Measurements from ENCODE around the gene ZNF692.

Gene ZNF692

DNA sequence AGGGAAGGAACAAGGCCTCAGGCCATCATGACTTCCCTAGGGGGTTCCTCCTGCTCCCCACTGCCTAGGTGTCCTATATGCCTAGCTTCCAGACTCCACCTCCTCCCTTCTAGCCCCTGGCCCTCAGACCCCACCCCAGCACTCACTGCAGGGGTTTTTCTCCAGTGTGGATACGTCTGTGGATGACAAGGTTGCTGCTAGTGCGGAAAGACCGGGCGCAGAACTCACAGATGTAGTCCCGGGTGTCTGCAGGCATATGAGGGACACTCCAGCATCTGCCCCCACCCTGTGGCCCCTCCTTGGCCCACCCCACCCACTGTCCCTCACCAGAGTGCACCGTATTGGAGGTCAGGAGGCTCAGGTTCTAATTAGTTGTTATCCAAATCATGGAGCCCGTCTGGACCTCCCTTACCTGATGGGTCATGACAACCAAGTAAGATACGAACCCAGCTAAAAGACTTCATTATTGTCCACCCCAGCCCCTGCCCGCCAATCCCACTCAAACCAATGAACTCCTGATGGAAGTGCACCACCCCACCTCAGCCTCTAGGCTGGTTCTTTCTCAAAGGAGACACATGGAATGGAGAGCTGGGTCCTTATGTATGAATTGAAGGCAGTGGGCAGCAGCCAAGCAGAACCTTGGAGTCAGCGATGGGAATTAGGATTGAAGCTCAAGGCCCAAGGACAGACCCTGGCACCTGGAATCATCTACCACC lies 8.2 kb downstream of the ZNF692 start:
- Histone ChIP-seq H3K79me2 (no peaks in the 10 kb centered on the region), H3K9me3 (ENCODE audit: control insufficient read depth, low read length) (no peaks in the 10 kb centered on the region), H3K27me3 (ENCODE audit: control insufficient read depth, insufficient read depth, low read length) (no peaks in the 10 kb centered on the region), H3K27ac (no peak overlapping the region), H2AFZ (no peak overlapping the region), H3K4me3 (ENCODE audit: low read depth, low read length) (no peak overlapping the region), H3K4me1 (no peaks in the 10 kb centered on the region), H3K9ac (no peak overlapping the region), H3K36me3 (ENCODE audit: control insufficient read depth, insufficient read depth, low read length) (no peaks in the 10 kb centered on the region), H3K4me2 (ENCODE audit: low read length) (no peak overlapping the region)
- TF ChIP-seq, protein P1, sequence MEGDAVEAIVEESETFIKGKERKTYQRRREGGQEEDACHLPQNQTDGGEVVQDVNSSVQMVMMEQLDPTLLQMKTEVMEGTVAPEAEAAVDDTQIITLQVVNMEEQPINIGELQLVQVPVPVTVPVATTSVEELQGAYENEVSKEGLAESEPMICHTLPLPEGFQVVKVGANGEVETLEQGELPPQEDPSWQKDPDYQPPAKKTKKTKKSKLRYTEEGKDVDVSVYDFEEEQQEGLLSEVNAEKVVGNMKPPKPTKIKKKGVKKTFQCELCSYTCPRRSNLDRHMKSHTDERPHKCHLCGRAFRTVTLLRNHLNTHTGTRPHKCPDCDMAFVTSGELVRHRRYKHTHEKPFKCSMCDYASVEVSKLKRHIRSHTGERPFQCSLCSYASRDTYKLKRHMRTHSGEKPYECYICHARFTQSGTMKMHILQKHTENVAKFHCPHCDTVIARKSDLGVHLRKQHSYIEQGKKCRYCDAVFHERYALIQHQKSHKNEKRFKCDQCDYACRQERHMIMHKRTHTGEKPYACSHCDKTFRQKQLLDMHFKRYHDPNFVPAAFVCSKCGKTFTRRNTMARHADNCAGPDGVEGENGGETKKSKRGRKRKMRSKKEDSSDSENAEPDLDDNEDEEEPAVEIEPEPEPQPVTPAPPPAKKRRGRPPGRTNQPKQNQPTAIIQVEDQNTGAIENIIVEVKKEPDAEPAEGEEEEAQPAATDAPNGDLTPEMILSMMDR (IDR thresholded peaks at IDR 0.05), result no peak

DNA sequence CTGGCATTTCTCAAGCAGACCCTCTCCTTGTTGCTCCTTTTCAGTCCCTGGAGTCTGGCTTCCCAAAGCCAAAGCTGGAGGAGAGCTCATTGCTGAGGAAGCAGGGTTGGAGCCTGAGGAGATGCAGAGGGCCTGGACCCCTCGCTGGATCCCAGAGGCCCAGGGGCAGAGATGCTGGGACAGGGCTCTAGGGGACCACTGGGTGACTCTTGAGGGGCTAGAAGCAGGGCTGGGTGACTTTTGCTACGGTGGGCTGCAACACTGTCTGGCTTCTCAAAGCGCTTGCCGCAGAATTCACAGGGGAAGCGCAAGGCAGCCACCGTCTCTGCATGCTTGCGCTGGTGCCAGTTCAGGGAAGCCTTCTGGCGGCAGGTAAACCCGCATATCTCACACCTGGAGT lies 8.8 kb downstream of the ZNF692 start:
- no peaks in the 10 kb centered on the region for H3K36me3 ChIP-seq (ENCODE audit: control insufficient read depth, insufficient read depth, low read length)
- no peaks in the 10 kb centered on the region for H3K79me2 ChIP-seq
- no peaks in the 10 kb centered on the region for H3K9me3 ChIP-seq (ENCODE audit: control insufficient read depth, low read length)
- H3K4me1 ChIP-seq, result no peaks in the 10 kb centered on the region
- no peak overlapping the region for H2AFZ ChIP-seq
- no peak overlapping the region for H3K9ac ChIP-seq
- H3K4me3 ChIP-seq (ENCODE audit: low read depth, low read length), result no peak overlapping the region
- no peak overlapping the region for H3K4me2 ChIP-seq (ENCODE audit: low read length)
- TF ChIP-seq, protein P1 (IDR thresholded peaks at IDR 0.05), result no peak
- H3K27ac ChIP-seq, result no peak overlapping the region
- H3K27me3 ChIP-seq (ENCODE audit: control insufficient read depth, insufficient read depth, low read length), result no peaks in the 10 kb centered on the region

DNA sequence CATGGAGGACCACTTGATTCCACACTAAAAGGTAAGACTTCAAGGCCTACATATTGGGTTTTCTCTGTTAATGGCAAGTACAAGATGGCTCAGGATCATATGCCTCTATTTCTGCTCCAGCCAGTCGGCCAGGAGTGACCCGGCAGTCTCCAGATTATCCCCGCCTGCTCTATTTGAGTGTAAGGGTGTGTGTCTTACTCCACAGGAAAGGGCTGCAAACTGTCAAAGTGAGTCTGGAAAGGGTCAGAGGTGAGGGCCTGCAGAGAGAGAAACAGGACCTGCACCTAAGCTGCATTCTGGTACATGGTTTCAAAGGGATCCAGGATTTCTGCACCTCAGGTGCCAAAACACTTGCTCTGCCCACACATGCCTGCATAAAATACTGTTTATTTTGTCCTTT lies 9.2 kb downstream of the ZNF692 start:
- Histone ChIP-seq H3K79me2 (no peaks in the 10 kb centered on the region), H2AFZ (no peak overlapping the region), H3K4me1 (no peaks in the 10 kb centered on the region), H3K27ac (no peak overlapping the region), H3K9me3 (ENCODE audit: control insufficient read depth, low read length) (no peaks in the 10 kb centered on the region), H3K27me3 (ENCODE audit: control insufficient read depth, insufficient read depth, low read length) (no peaks in the 10 kb centered on the region), H3K9ac (no peak overlapping the region), H3K4me2 (ENCODE audit: low read length) (no peak overlapping the region), H3K4me3 (ENCODE audit: low read depth, low read length) (no peak overlapping the region), H3K36me3 (ENCODE audit: control insufficient read depth, insufficient read depth, low read length) (no peaks in the 10 kb centered on the region)
- TF ChIP-seq, protein P1 (IDR thresholded peaks at IDR 0.05), result no peak

DNA sequence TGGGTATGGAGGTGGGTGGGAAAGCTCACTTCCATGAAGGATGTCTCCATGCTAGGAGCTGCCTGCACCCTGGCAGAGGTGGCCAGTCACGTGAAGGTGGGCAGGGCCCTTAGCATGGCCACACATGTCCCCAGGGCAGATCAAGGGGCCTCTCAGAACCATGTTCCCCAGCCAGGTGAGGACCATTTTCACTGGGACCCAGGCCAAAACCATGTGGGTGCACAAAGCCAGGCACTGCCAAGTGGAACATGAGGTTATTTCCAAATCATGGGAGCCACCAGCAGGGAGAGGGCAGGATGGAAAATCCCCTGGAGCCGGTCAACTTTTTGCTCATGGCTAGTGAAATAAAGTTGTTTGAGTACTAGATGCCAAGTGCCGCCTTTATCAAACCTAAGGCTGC lies 9.7 kb downstream of the ZNF692 start:
- Histone ChIP-seq H3K4me2 (ENCODE audit: low read length) (no peak overlapping the region), H3K4me3 (ENCODE audit: low read depth, low read length) (no peak overlapping the region), H3K27ac (no peak overlapping the region), H3K9me3 (ENCODE audit: control insufficient read depth, low read length) (no peaks in the 10 kb centered on the region), H3K4me1 (no peaks in the 10 kb centered on the region), H3K36me3 (ENCODE audit: control insufficient read depth, insufficient read depth, low read length) (no peaks in the 10 kb centered on the region), H2AFZ (no peak overlapping the region), H3K27me3 (ENCODE audit: control insufficient read depth, insufficient read depth, low read length) (no peaks in the 10 kb centered on the region), H3K9ac (no peak overlapping the region), H3K79me2 (no peaks in the 10 kb centered on the region)
- TF ChIP-seq, protein P1 (IDR thresholded peaks at IDR 0.05), result no peak

DNA sequence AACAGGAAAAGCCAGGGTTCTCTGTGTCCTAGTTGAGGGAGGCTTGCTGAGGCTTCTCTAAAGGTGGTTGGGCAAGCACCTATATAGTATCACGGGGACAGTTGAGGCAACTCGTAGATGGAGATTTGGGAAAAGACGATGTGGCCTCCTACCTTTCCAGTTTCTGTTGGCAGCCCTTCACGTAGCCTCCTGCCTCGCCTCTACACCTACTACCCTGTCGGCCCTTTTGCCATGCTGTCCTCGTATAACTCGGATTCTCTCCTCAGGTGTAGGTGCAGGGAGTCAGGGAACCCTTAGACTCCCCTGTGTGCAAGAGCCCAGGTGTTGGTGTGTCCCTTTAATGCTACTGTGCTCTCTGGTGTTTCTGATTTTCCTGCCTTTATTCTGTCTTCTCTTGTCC lies 10.3 kb downstream of the ZNF692 start:
- H3K36me3 ChIP-seq (ENCODE audit: control insufficient read depth, insufficient read depth, low read length), result no peaks in the 10 kb centered on the region
- H3K9ac ChIP-seq, result no peak overlapping the region
- H3K27me3 ChIP-seq (ENCODE audit: control insufficient read depth, insufficient read depth, low read length), result no peaks in the 10 kb centered on the region
- H3K9me3 ChIP-seq (ENCODE audit: control insufficient read depth, low read length), result no peaks in the 10 kb centered on the region
- no peaks in the 10 kb centered on the region for H3K4me1 ChIP-seq
- H3K27ac ChIP-seq, result no peak overlapping the region
- H2AFZ ChIP-seq, result no peak overlapping the region
- TF ChIP-seq, protein P1 (IDR thresholded peaks at IDR 0.05), result no peak
- H3K4me3 ChIP-seq (ENCODE audit: low read depth, low read length), result no peak overlapping the region
- no peak overlapping the region for H3K4me2 ChIP-seq (ENCODE audit: low read length)
- no peaks in the 10 kb centered on the region for H3K79me2 ChIP-seq

Measured in parathyroid adenoma (tissue), 2 donors.